GM15510 (cell line): ENCODE results near the gene AKAP6.

Source experiments
- POLR2A ChIP-seq: IDR thresholded peaks from 3 replicates; pipeline ENCODE4 v1.6.1; 2011; ENCODE audit warnings: borderline replicate concordance; ENCODE audit not compliant: insufficient read length; ENCODE audit errors: extremely low read depth

The AKAP6 gene

DNA sequence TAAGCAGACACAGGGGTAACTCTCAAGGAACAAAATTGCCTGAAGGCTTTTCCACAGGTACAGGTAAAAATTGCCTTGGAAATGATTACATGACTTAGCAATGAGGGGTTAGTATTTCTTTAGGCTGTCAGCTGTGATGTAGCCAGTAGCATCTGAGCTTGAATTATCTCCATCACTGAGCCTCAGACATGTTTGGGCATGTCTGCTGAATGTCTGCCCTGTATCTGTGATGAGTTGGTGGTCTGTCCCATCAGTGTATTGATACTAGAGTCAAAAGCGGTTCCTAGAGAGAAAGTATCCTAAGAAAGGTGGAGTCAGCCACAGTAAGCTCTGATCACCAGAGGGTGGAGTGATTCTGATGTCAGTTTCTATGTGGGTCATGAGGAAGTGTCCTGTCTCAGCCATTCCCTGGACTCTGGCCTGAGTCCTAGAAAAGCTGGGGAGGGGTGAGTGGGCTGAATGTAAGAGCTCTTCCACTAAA is 16.3 kb downstream of the AKAP6 start:
- TF ChIP-seq POLR2A = no peak

DNA sequence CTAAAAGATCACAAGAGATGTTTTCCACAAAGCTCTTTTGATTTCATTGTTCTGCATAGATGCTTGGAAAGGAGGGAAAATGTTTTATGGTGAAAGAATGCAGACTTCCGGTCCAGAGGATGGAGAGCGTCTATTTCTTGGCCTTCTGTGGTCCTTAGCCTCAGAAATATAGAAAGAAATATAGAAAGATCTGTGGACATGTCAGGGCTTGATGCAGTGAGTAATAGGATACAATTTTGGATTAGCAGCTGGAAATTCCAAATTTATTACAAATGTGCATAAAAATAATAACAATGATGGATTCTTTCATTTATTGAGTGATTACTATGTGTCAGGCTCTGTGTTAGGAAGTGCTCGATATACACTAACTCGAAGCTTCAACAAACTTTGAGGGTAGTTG is 20.2 kb downstream of the AKAP6 start:
- no peak for TF ChIP-seq POLR2A

DNA sequence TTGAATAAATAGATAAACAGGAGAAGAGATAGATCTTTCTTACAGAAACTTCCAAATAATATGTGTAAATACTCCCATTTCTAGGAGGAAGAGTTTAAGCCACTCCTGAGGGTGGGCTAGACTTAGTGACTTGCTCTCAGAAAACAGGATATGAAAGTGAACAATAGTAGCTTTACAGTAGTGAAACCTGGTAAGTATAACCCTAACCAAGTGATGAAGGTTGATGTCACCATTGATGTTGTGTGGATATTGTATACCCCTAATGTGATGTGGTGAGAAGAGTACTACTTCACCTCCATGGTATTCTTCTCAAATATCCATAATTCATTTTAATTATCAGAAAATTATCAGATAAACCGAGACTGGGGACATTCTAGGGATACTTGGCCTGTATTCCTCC is 20.9 kb downstream of the AKAP6 start:
- TF ChIP-seq POLR2A = no peak

DNA sequence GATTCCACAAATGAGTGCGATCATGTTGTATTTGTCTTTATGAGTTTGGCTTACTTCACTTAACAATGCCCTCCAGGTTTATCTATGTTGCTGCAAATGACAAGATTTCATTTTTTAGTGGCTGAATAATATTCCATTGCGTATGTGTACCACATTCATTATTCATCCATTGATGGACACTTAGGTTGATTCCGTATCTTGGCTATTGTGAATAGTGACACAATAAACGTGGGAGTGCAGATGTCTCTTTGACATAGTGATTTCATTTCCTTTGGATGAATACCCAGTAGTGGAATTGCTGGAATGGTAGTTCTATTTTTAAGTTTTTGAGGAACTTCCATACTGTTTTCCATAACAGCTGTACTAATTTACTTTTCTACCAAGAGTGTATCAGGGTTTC is 23.5 kb downstream of the AKAP6 start:
- no peak for TF ChIP-seq POLR2A

DNA sequence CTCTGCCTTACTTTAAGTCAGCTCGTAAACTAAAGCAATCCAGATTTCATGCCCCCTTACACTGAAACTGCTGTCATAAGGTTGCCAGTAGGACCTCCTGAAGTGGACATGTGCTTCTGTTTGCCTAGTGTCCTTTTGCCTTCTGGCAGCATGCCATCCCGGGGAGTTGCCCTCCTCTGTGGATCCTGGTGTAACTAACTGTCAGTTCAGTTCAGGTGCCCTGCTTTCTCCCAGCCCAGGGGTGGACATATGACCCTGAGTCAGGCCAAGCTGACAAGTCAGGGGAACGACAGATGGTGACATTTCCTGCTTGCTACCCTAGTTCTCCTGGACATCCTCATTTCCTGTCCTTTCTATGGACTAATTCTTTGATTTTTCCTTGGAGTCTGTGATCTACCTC is 25.6 kb downstream of the AKAP6 start:
- no peak for TF ChIP-seq POLR2A

DNA sequence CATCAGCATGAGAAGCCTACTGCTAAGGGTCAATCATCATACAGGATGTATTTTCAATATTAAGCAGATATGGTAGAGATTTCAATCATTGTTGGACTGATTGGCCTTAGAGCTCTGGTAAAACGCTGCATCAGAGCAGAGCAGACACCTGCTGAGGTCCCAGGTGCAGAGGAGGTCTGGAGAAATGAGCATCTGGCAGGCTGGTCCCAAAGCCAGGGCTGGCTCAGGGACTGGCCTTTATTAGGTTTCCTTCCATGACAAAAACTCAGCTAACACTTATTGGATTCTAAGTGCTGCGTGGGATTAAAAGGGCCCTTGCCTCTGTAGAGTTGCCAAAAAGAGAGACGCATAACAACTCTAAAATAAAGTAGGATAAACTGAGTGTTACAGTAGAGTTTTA is 29.7 kb downstream of the AKAP6 start:
- no peak for TF ChIP-seq POLR2A

DNA sequence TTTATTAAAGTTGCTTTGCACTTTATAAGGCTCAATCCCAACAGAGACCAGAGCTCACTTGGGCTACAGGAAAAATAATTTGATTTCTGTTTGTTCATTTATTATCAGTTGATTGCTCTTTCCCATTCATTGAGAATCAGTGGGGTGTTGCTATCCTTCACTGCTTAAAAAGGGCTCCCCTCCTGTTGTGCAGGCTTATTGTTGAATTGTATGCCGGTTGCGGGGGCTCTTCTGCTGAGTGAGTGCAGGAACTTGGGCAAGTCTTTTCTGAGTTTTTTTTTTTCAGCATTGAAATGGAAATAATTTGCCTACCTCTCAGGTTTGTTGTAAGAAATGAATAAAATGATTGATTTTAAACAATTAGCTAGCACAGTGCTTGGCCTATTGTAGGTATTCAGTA is 32.6 kb downstream of the AKAP6 start:
- TF ChIP-seq POLR2A = no peak

DNA sequence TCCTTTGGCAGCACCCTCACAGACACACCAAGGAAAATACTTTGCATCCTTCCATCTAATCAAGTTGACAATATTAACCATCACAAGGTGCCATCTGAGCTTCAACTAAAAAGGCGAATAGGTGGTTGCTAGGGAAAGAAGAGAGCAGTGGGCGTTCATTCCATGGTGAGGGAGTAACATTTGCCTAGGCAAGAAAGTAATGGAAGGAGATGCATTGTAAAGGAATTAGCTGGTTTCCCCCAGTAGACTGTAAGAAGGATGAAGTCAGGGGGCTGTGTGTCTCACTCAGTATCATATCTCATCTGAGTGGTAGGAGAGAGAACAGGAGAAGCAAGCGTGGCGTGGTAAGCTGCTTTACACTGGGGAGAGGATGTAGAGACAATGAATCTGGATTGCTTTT is 34.7 kb downstream of the AKAP6 start:
- no peak for TF ChIP-seq POLR2A

DNA sequence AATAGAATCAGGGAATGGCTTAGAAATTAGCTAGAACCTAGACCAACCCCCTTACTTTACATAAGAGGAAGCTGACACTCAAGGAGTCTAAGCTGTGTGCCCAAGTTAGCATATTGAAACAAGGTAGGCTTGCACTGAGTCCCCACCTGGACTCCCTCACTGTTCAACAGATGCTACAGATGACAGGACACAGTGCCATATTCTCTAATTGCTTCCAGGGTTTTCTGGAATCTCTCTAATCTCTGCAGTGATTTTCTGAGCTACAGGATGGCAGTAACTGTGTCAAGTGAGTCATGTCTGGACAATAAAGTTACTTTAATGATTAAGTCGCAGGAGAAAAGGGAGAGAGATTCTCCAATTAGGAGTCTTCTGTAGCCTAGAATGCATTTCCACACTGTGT is 35.8 kb downstream of the AKAP6 start:
- TF ChIP-seq POLR2A = no peak

DNA sequence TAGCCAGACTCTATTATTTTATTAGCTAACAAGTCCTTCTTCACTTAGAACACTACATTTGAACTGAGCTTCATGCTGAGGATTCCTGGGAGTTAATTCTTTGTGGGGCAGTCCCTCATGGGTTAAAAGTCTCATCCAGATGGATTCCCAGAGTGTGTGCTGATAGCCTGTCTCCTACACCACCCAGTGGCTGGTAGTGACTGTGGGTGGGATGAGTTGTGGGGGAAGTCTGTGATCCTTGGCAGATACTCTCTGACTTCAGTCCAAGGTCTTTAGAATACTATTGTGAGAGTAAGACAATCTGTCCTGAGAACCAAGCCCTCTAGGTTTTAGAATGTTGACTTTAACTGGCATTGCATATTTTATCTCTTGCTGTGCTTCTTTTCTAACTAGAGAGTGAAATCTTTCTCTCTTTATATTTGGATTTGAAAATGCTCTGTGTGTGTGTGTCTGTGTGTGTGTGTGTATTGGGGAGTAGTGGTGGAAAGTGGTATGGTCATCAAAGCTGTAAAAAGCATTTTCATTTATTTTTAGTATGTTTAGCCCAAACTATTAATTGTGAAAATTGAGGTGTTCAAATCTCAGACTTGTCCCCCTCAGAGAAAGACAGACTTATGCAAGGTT is 37.3 kb downstream of the AKAP6 start:
- TF ChIP-seq POLR2A = no peak

DNA sequence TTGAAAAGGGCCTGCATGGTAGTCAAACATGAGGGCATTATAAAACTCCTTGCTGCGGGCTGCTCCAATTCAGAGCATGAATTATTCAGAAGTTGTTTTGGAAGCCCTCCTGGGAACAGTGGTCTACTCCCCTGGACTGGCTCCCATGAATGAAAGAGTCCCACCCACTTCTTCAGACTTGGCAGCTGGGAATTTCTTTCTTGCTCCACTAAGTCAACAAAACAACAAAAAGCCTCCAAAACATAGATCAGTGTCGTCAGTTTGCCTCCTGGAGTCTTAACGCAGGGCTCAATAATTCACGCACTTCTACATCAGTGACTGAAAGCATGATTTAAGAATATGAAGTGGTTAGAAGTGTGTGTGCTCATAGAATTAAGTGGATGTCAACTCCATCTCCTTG is 37.9 kb downstream of the AKAP6 start:
- no peak for TF ChIP-seq POLR2A

DNA sequence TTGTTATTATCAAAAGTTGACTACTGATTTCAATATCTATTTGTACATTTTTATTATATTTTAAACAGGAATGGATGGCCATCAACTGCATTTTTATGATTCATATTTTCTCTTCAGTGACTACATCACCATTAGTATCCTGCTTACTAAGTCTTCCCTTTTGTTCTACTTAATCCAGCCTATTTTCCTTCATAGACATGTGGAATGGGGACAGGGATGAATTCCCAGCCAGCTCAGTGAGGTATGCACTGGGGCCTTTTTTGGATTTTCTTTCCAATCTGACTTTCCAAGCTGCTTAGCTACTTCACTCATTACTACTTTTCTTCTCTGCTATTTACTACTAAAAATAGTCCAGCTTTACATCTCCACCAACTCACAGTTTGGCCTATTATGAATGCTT is 38.4 kb downstream of the AKAP6 start:
- no peak for TF ChIP-seq POLR2A

DNA sequence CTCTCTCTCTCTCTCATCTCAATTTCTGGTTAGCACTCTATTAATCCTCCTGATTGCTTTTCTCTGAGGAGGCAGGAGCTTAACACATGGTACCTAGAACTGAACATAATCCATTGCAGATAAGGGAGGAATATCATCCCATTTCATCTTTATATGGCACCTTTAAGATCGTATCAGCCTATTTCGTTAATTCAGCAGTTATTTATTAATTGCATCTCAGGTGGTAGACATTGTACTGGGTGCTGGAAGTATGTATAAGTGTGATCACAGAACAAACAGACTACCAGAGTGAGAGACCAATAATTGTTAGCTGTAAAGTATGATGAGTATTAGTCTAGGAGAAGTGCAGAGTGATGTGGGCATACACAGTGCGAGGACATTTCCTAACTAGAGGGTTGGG is 39.0 kb downstream of the AKAP6 start:
- no peak for TF ChIP-seq POLR2A

DNA sequence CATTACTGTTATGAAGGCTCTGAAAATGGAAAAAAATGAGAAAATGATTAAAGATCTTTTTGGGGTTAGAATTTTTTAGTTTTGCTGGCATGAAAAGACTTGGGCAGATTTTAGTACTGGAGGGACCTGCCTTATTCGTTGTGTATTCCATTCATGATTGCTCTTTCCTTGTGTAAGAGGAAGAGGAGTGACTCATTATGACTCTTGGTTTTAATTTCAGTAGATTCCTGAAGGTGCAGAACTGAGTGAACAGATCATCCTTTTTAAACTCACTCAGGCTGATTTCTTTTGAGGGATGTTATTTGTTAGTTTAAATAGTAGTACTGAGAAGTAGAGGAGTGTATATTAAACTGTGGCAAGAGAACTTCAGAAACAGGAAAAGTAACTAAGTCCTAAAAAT is 41.6 kb downstream of the AKAP6 start:
- no peak for TF ChIP-seq POLR2A

DNA sequence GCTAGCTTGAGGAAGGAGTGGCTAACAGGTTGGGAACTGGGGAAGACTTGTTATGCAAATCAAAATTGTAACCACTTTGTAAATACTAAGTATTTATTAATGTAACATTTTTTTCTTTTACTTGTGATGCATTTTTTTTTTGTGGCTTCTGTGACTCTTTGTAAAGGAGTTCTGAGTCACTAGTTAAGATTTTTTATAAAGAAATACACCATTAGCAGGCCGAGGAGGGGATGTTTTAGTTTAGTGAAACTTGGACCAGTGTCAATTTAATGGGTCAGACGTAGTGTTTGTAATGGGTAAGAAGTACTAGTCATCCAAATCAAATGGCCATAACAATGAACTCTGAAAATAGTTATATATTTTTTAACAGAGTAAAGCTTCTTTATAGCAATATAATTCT is 43.1 kb downstream of the AKAP6 start:
- no peak for TF ChIP-seq POLR2A

DNA sequence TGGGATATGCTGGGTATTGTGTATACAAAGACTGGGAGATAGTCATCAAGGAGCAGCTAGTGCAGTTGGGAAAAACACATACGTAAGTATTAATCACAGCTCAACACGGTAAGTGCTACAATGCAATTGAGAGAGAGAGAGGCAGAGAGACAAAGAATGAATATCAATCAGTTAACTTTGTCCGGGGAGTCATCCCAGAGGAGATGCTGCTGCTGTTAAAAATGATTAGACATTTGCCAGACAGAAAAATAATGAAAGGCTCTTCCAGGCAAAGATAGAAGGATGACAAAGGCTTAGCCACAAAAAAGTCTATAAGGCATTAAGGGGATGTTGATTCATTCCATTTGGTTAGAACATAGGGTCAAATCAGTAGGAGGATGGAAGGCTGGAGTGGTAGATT is 45.1 kb downstream of the AKAP6 start:
- TF ChIP-seq POLR2A = no peak

DNA sequence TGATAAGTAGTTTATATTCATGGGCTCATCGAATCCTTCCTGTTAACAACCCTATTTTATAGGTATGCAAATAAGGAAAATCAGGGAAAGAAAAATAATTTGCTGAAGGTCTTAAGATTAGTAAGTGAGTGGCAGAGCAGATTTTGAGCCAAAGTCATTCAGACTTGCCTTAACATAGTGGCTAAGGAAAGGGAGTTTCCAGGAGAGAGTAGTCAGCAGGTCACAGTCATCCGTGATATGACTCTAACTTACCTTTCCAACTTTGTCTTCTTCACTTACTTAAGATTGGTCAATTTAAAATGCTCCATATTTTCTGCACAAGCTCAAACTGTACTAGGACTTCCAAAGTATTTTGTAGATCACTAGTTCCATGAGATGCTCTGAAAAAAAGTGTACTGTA is 46.6 kb downstream of the AKAP6 start:
- TF ChIP-seq POLR2A = no peak

DNA sequence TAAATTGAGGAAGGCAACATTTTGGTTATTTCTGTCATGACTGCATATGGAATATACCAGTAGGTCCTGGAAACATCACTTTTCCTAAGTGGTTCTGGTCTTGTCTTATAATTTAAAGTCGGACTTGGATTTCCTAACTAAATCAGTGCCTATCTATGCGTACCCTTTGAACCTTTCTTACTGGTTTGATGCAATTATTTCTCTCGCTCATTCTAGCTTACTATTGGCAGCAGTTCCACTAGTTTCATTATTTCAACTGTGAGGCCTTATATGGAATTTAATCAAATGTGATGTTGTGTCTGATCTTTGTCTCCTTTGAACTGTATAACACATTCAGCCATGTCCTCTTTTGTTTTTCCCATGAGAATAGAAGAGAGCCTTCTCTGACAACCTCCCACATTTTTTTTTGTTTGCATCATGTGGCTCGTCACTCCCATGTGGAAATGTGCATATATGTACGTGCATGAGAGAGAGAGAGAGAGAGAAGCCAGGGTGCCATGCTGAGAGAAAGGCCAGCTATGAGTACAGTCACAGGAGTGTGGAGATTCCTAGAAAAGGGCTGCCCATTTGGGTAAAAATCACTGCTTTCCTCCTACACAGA is 48.0 kb downstream of the AKAP6 start:
- no peak for TF ChIP-seq POLR2A

DNA sequence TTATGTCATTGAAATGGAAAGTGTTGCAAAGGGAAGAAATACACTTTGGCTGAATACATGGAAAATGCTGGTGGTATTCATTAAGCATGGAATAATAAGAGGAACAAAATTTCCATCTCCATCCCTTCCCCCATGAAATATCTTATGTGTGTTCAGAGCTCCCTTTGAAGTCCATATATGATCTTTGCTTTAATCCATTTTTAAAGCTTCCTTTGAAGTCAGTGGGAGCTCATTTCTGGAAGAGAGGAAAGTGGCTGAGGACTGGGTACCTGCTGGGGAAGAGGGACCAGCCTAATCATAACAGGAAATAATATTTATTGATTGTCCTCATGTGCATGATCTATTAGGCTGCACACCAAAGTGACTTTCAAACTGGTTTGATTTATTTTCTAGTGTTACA is 49.2 kb downstream of the AKAP6 start:
- TF ChIP-seq POLR2A = no peak
